HG02884 (cell line): ENCODE data around the gene PACC1.
"Not testable (repeated sequence)": the region's sequence is repeated elsewhere in the genome, so short reads cannot be mapped to it uniquely, and the experiment has no call there.

Experiments
- ATAC-seq: cut with Tn5 transposase; IDR thresholded peaks from one replicate; pipeline ENCODE4 v1.9.1; 2021; ENCODE audit warnings: mild to moderate bottlenecking, moderate library complexity; ENCODE audit not compliant: unreplicated experiment

The PACC1 gene

GRCh38 chr1:212341090-212341489 lies 73.6 kb downstream of the PACC1 start:
- no peak for ATAC-seq

- no peak for ATAC-seq
Observed at GRCh38 chr1:212329105-212329504, 85.6 kb downstream of the PACC1 start.

GRCh38 chr1:212328248-212328647 lies 86.4 kb downstream of the PACC1 start:
- no peak for ATAC-seq

GRCh38 chr1:212326541-212326940 lies 88.1 kb downstream of the PACC1 start:
- ATAC-seq: no peak

GRCh38 chr1:212323066-212323465 lies 91.6 kb downstream of the PACC1 start:
- ATAC-seq: no peak

GRCh38 chr1:212321031-212321430 lies 93.7 kb downstream of the PACC1 start:
- ATAC-seq: not testable (repeated sequence)

GRCh38 chr1:212317916-212318315 lies 96.8 kb downstream of the PACC1 start:
- no peak for ATAC-seq

- ATAC-seq: no peak
Observed at GRCh38 chr1:212315907-212316306, 98.8 kb downstream of the PACC1 start.

GRCh38 chr1:212315184-212315583 lies 99.5 kb downstream of the PACC1 start:
- ATAC-seq: no peak
